Stimulated activated naive CD8-positive, alpha-beta T cell treated with anti-CD3 and anti-CD28 coated beads, Interleukin-15, amount 100 ng/mL, for 72 hours (primary cell): ENCODE measurements around the gene REST.
"Not testable (repeated sequence)": the region's sequence is repeated elsewhere in the genome, so short reads cannot be mapped to it uniquely, and the experiment has no call there.

Experiments used
- ATAC-seq: fragments of 150-1000 bp; cut with Tn5 transposase; 2 replicates; pipeline ENCODE4 v1.10.0; 2021; ENCODE audit warnings: mild to moderate bottlenecking, moderate library complexity
- DNase-seq, 2 donors: peaks; one replicate each; pipeline ENCODE4 v3.0.0; 2021 to 2022
- H3K27ac Mint-ChIP-seq, 2 donors: one replicate each; pipeline ENCODE4 v1.8.0; 2022; ENCODE audit warnings: mild to moderate bottlenecking in 2 of 2, mixed read lengths in 2 of 2, moderate library complexity in 2 of 2
- H3K27me3 Mint-ChIP-seq: one replicate; pipeline ENCODE4 v1.8.0; 2022; ENCODE audit warnings: mixed read lengths
- H3K4me1 Mint-ChIP-seq: one replicate; pipeline ENCODE4 v1.8.0; 2022; ENCODE audit warnings: mild to moderate bottlenecking, mixed read lengths
- H3K4me3 Mint-ChIP-seq, 2 donors: one replicate each; pipeline ENCODE4 v1.8.0; 2022; ENCODE audit warnings: mild to moderate bottlenecking in 2 of 2, mixed read lengths in 2 of 2, moderate library complexity in 1 of 2
- H3K9me3 Mint-ChIP-seq, 2 donors: one replicate each; pipeline ENCODE4 v1.8.0; 2022; ENCODE audit warnings: mixed read lengths in 2 of 2

REST gene

GRCh38 chr4:56897842-56898241 is 9.9 kb upstream of the REST start:
- not testable (repeated sequence) for H3K4me3 Mint-ChIP-seq, ATAC-seq, H3K27ac Mint-ChIP-seq, H3K27me3 Mint-ChIP-seq, H3K9me3 Mint-ChIP-seq, DNase-seq, H3K4me1 Mint-ChIP-seq

- H3K4me1 Mint-ChIP-seq, DNase-seq, H3K4me3 Mint-ChIP-seq, H3K9me3 Mint-ChIP-seq, ATAC-seq, H3K27me3 Mint-ChIP-seq: not testable (repeated sequence)
- H3K27ac Mint-ChIP-seq: peak overlapping the region in 1 of 2 donors; percentile 70
These were observed 7.5 kb upstream of the REST start for GRCh38 chr4:56900186-56900585.

GRCh38 chr4:56902703-56903102 is 5.0 kb upstream of the REST start:
- Mint-ChIP-seq H3K27ac (no peak overlapping the region), H3K27me3 (no peaks in the 10 kb centered on the region), H3K9me3 (no peaks in the 10 kb centered on the region), H3K4me3 (no peak overlapping the region), H3K4me1 (peaks cover 16% of the 10 kb centered on the region)
- ATAC-seq (no peak), DNase-seq (no peak)

GRCh38 chr4:56905796-56906195 is 1.9 kb upstream of the REST start:
- H3K27me3 Mint-ChIP-seq: no peaks in the 10 kb centered on the region
- peaks cover 27% of the 10 kb centered on the region for H3K4me1 Mint-ChIP-seq
- H3K4me3 Mint-ChIP-seq: no peak overlapping the region
- H3K9me3 Mint-ChIP-seq: no peaks in the 10 kb centered on the region
- ATAC-seq: no peak
- no peak overlapping the region for H3K27ac Mint-ChIP-seq
- no peak for DNase-seq

- no peaks in the 10 kb centered on the region for H3K27me3 Mint-ChIP-seq
- DNase-seq (peak; percentile 16 to 20), ATAC-seq (no peak)
- H3K4me3 Mint-ChIP-seq: peak overlapping the region; percentile 81 to 94
- H3K27ac Mint-ChIP-seq: peak overlapping the region; percentile 81 to 86
- H3K9me3 Mint-ChIP-seq: no peaks in the 10 kb centered on the region
- peaks cover 37% of the 10 kb centered on the region for H3K4me1 Mint-ChIP-seq
These were observed 959 bp upstream of the REST start for GRCh38 chr4:56906489-56907393.

- H3K27me3 Mint-ChIP-seq: no peaks in the 10 kb centered on the region
- peak overlapping the region; percentile 95 to 97 for H3K27ac Mint-ChIP-seq
- no peaks in the 10 kb centered on the region for H3K9me3 Mint-ChIP-seq
- ATAC-seq (peak; percentile 75), DNase-seq (peak; percentile 77 to 78)
- H3K4me3 Mint-ChIP-seq: peak overlapping the region; percentile 90
- peaks cover 43% of the 10 kb centered on the region for H3K4me1 Mint-ChIP-seq
These were observed 746 bp downstream of the REST start for GRCh38 chr4:56908206-56909085.

GRCh38 chr4:56909086-56909894 is 1.6 kb downstream of the REST start:
- peak in 1 of 2 donors; percentile 64 for DNase-seq
- H3K9me3 Mint-ChIP-seq: no peaks in the 10 kb centered on the region
- peak; percentile 50 for ATAC-seq
- no peaks in the 10 kb centered on the region for H3K27me3 Mint-ChIP-seq
- peak overlapping the region; percentile 90 for H3K4me3 Mint-ChIP-seq
- peaks cover 51% of the 10 kb centered on the region for H3K4me1 Mint-ChIP-seq
- peak overlapping the region; percentile 95 to 97 for H3K27ac Mint-ChIP-seq

- Mint-ChIP-seq H3K4me1 (peaks cover 59% of the 10 kb centered on the region), H3K27ac (peak overlapping the region; percentile 95 to 97)
- no peak for DNase-seq
These were observed 2.7 kb downstream of the REST start for GRCh38 chr4:56910172-56910967.

GRCh38 chr4:56914336-56914735 is 6.6 kb downstream of the REST start:
- Mint-ChIP-seq H3K9me3 (no peaks in the 10 kb centered on the region), H3K27me3 (no peaks in the 10 kb centered on the region), H3K27ac (no peak overlapping the region), H3K4me1 (peaks cover 64% of the 10 kb centered on the region), H3K4me3 (no peak overlapping the region)
- DNase-seq (no peak), ATAC-seq (no peak)

More at GRCh38 chr4:56910172-56910967, 2.7 kb downstream of the REST start:
- Mint-ChIP-seq H3K4me3 (peak overlapping the region; percentile 90), H3K27me3 (no peaks in the 10 kb centered on the region), H3K9me3 (no peaks in the 10 kb centered on the region)
- ATAC-seq: no peak

- H3K27me3 Mint-ChIP-seq, H3K9me3 Mint-ChIP-seq, H3K27ac Mint-ChIP-seq, ATAC-seq, DNase-seq: not testable (repeated sequence)
- Mint-ChIP-seq H3K4me1 (peaks cover 61% of the 10 kb centered on the region), H3K4me3 (peak overlapping the region in 1 of 2 donors; percentile 39)
These were observed 7.3 kb downstream of the REST start for GRCh38 chr4:56914977-56915376.

- Mint-ChIP-seq H3K27me3 (no peaks in the 10 kb centered on the region), H3K9me3 (no peaks in the 10 kb centered on the region), H3K4me3 (no peak overlapping the region), H3K27ac (no peak overlapping the region), H3K4me1 (peaks cover 23% of the 10 kb centered on the region)
- DNase-seq (no peak), ATAC-seq (no peak)
These were observed 19.5 kb downstream of the REST start for GRCh38 chr4:56927196-56927595.

- ATAC-seq: no peak
- DNase-seq: no peak
- Mint-ChIP-seq H3K9me3 (no peaks in the 10 kb centered on the region), H3K27ac (no peak overlapping the region), H3K4me3 (no peak overlapping the region), H3K27me3 (no peaks in the 10 kb centered on the region), H3K4me1 (peaks cover 23% of the 10 kb centered on the region)
These were observed 22.9 kb downstream of the REST start for GRCh38 chr4:56930638-56931037.

- no peak for DNase-seq
- no peak for ATAC-seq
- no peak overlapping the region for H3K4me3 Mint-ChIP-seq
- H3K9me3 Mint-ChIP-seq: no peaks in the 10 kb centered on the region
- no peaks in the 10 kb centered on the region for H3K27me3 Mint-ChIP-seq
- H3K27ac Mint-ChIP-seq: no peak overlapping the region
- peaks cover 23% of the 10 kb centered on the region for H3K4me1 Mint-ChIP-seq
These were observed 24.2 kb downstream of the REST start for GRCh38 chr4:56931924-56932323.

- ATAC-seq (no peak), DNase-seq (no peak)
- no peaks in the 10 kb centered on the region for H3K27me3 Mint-ChIP-seq
- H3K4me1 Mint-ChIP-seq: peaks cover 5% of the 10 kb centered on the region
- H3K27ac Mint-ChIP-seq: no peak overlapping the region
- no peaks in the 10 kb centered on the region for H3K9me3 Mint-ChIP-seq
- H3K4me3 Mint-ChIP-seq: no peak overlapping the region
These were observed 29.6 kb downstream of the REST start for GRCh38 chr4:56937262-56937661.
